Calu3 (cell line): ENCODE measurements around the gene KHK. TPM values are rescaled to one million over a fixed set of nuclear protein-coding genes. Genes with fewer than 3 reads are reported as not detected.

ENCODE experiments used
- BruUV-seq: library from RNA; stranded (reverse); fragments of 400-500 nt; replicated peaks from 2 replicates; lab custom pipeline; 2021; lab: Mats Ljungman, UMichigan
- CTCF ChIA-PET: fragments of 300-600 bp; sonication (Branson Sonifier 250); formaldehyde crosslinking; loops from one replicate; lab custom pipeline; 2022; ENCODE audit warnings: antibody characterized with exemption; lab: Charles Lee
- DNase-seq: peaks from one replicate; pipeline ENCODE4 v3.0.0; 2022
- H3K27ac Mint-ChIP-seq: one replicate; pipeline ENCODE4 v1.8.0; 2022; ENCODE audit warnings: mixed read lengths; ENCODE audit not compliant: unreplicated experiment
- H3K27me3 Mint-ChIP-seq: one replicate; pipeline ENCODE4 v1.8.0; 2022; ENCODE audit warnings: mixed read lengths; ENCODE audit not compliant: unreplicated experiment
- H3K36me3 Mint-ChIP-seq: one replicate; pipeline ENCODE4 v1.8.0; 2022; ENCODE audit warnings: mild to moderate bottlenecking, moderate library complexity, mixed read lengths; ENCODE audit not compliant: insufficient read depth, unreplicated experiment
- H3K4me1 Mint-ChIP-seq: one replicate; pipeline ENCODE4 v1.8.0; 2022; ENCODE audit warnings: mild to moderate bottlenecking, low read depth, mixed read lengths; ENCODE audit not compliant: unreplicated experiment
- H3K4me3 Mint-ChIP-seq: one replicate; pipeline ENCODE4 v1.8.0; 2022; ENCODE audit warnings: mild to moderate bottlenecking, low read depth, moderate library complexity, mixed read lengths; ENCODE audit not compliant: unreplicated experiment
- H3K9me3 Mint-ChIP-seq: one replicate; pipeline ENCODE4 v1.8.0; 2022; ENCODE audit warnings: low read depth, mixed read lengths; ENCODE audit not compliant: unreplicated experiment
- CTCF ChIP-seq: fragments of 200-600 bp; IDR thresholded peaks from one replicate; pipeline ENCODE4 v1.8.0; 2022; ENCODE audit warnings: antibody characterized with exemption; ENCODE audit not compliant: unreplicated experiment
- intact Hi-C: fragments of 100-400 bp; cut with micrococcal nuclease; formaldehyde crosslinking; loops from one replicate; pipeline ENCODE4 v1.10.0; 2022; ENCODE audit not compliant: unreplicated experiment
- total RNA-seq: library from RNA; stranded (reverse); gene quantifications from 2 replicates; pipeline ENCODE4 v1.2.3, GENCODE V29; 2022

The KHK gene
- total RNA-seq, 1 experiment from 2014 or later = 4.2 TPM

- no peak for TF ChIP-seq CTCF
- no peak overlapping the region for H3K4me3 Mint-ChIP-seq
- no peak overlapping the region for H3K27ac Mint-ChIP-seq
- intact Hi-C loops = no loop called here
- no peaks in the 10 kb centered on the region for H3K9me3 Mint-ChIP-seq
- no peak for DNase-seq
- peaks cover 9% of the 10 kb centered on the region for H3K4me1 Mint-ChIP-seq
- BruUV-seq = no TSS peak
- CTCF ChIA-PET = interaction anchor here (0.6 kb wide), 1 partner anchor 14 kb away, joined by 3 read pairs; no protein-coding TSS in a partner anchor
- peaks cover 35% of the 10 kb centered on the region for H3K27me3 Mint-ChIP-seq
- peaks cover 26% of the 10 kb centered on the region for H3K36me3 Mint-ChIP-seq
Measured at GRCh38 chr2:27137322-27137935, 50.9 kb downstream of the KHK start.

- no peak for TF ChIP-seq CTCF
- H3K27ac Mint-ChIP-seq = no peak overlapping the region
- H3K4me1 Mint-ChIP-seq = peaks cover 5% of the 10 kb centered on the region
- no peaks in the 10 kb centered on the region for H3K9me3 Mint-ChIP-seq
- no peak for DNase-seq
- CTCF ChIA-PET = no interaction called here
- H3K36me3 Mint-ChIP-seq = peaks cover 26% of the 10 kb centered on the region
- no peak overlapping the region for H3K4me3 Mint-ChIP-seq
- intact Hi-C loops = no loop called here
- no TSS peak for BruUV-seq
- H3K27me3 Mint-ChIP-seq = peaks cover 42% of the 10 kb centered on the region
Measured at GRCh38 chr2:27138111-27138510, 51.5 kb downstream of the KHK start.

GRCh38 chr2:27139310-27139709 lies 52.7 kb downstream of the KHK start, which contains the start of gene PRR30:
Gene PRR30, minus strand, starts transcription at chr2:27139410. Its CDS starts 1,081 bp downstream, at chr2:27138329.
- DNase-seq = no peak
- CTCF ChIA-PET = no interaction called here

GRCh38 chr2:27143285-27143684 lies 56.7 kb downstream of the KHK start:
- intact Hi-C loops = no loop called here
- H3K4me3 Mint-ChIP-seq = no peak overlapping the region
- CTCF ChIA-PET = no interaction called here
- TF ChIP-seq CTCF = no peak
- BruUV-seq = no TSS peak
- no peak for DNase-seq
- H3K4me1 Mint-ChIP-seq = no peaks in the 10 kb centered on the region
- H3K36me3 Mint-ChIP-seq = no peaks in the 10 kb centered on the region
- H3K27me3 Mint-ChIP-seq = peaks cover 60% of the 10 kb centered on the region
- H3K9me3 Mint-ChIP-seq = no peaks in the 10 kb centered on the region
- H3K27ac Mint-ChIP-seq = no peak overlapping the region

More at GRCh38 chr2:27139310-27139709, 52.7 kb downstream of the KHK start, which contains the start of gene PRR30:
- Mint-ChIP-seq H3K27me3 (peaks cover 54% of the 10 kb centered on the region), H3K9me3 (no peaks in the 10 kb centered on the region), H3K4me1 (no peaks in the 10 kb centered on the region), H3K27ac (no peak within 1 kb of the TSS), H3K4me3 (no peak within 1 kb of the TSS), H3K36me3 (peaks cover 15% of the 10 kb centered on the region)
- BruUV-seq = no TSS peak
- intact Hi-C loops = no loop called here
- no peak for TF ChIP-seq CTCF
